ENCODE data around the gene PLEKHA6.

- no peak for TF ChIP-seq CTCF (IDR thresholded peaks at IDR 0.05; ENCODE audit: insufficient read depth, low read length)
- TF ChIP-seq POLR2AphosphoS5 (IDR thresholded peaks at IDR 0.05; ENCODE audit: low read depth) = no peak
- no peak for TF ChIP-seq GABPA (IDR thresholded peaks at IDR 0.05; ENCODE audit: low read depth)
- TF ChIP-seq, protein P1, sequence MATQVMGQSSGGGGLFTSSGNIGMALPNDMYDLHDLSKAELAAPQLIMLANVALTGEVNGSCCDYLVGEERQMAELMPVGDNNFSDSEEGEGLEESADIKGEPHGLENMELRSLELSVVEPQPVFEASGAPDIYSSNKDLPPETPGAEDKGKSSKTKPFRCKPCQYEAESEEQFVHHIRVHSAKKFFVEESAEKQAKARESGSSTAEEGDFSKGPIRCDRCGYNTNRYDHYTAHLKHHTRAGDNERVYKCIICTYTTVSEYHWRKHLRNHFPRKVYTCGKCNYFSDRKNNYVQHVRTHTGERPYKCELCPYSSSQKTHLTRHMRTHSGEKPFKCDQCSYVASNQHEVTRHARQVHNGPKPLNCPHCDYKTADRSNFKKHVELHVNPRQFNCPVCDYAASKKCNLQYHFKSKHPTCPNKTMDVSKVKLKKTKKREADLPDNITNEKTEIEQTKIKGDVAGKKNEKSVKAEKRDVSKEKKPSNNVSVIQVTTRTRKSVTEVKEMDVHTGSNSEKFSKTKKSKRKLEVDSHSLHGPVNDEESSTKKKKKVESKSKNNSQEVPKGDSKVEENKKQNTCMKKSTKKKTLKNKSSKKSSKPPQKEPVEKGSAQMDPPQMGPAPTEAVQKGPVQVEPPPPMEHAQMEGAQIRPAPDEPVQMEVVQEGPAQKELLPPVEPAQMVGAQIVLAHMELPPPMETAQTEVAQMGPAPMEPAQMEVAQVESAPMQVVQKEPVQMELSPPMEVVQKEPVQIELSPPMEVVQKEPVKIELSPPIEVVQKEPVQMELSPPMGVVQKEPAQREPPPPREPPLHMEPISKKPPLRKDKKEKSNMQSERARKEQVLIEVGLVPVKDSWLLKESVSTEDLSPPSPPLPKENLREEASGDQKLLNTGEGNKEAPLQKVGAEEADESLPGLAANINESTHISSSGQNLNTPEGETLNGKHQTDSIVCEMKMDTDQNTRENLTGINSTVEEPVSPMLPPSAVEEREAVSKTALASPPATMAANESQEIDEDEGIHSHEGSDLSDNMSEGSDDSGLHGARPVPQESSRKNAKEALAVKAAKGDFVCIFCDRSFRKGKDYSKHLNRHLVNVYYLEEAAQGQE (IDR thresholded peaks at IDR 0.05; ENCODE audit: insufficient replicate concordance, low read depth) = no peak
- TF ChIP-seq SPI1 (IDR thresholded peaks at IDR 0.05; ENCODE audit: borderline replicate concordance, low read depth) = no peak
These were observed 28.5 kb downstream of the PLEKHA6 start for GRCh38 chr1:204331275-204331674.
